Panc1 (cell line): ENCODE data around the gene DYNLT1. TPM values are rescaled to one million over a fixed set of nuclear protein-coding genes. Genes with fewer than 3 reads are reported as not detected.

Experiments
- ATAC-seq: fragments of 200-7000 bp; cut with Tn5 transposase; 2 replicates; pipeline ENCODE4 v1.9.1; 2020; ENCODE audit warnings: mild to moderate bottlenecking, moderate library complexity
- BruUV-seq: library from RNA; stranded (reverse); fragments of 400-500 nt; replicated peaks from 2 replicates; lab custom pipeline; 2021; lab: Mats Ljungman, UMichigan
- CTCF ChIA-PET: fragments of 300-600 bp; sonication (Branson Sonifier 250); formaldehyde crosslinking; loops from one replicate; lab custom pipeline; 2022; ENCODE audit warnings: antibody characterized with exemption; lab: Charles Lee
- POLR2A ChIA-PET: fragments of 300-600 bp; sonication (Branson Sonifier 250); formaldehyde crosslinking; loops from one replicate; lab custom pipeline; 2022; ENCODE audit warnings: antibody characterized with exemption; lab: Charles Lee
- DNase-seq: peaks from one replicate; pipeline ENCODE4 v3.0.0-alpha.2; 2010; ENCODE audit warnings: low read depth, low spot score
- H3K27ac ChIP-seq: 2 replicates; pipeline ENCODE4 v1.5.1; 2011; ENCODE audit warnings: mild to moderate bottlenecking, low read length, inconsistent platforms
- H3K27me3 ChIP-seq: fragments of 200-500 bp; sonication (Bioruptor generic); 2 replicates; pipeline ENCODE4 v1.6.0; 2014; ENCODE audit warnings: low read length, inconsistent platforms; ENCODE audit not compliant: control insufficient read depth, insufficient read depth
- H3K36me3 ChIP-seq: fragments of 200-500 bp; sonication (Bioruptor generic); 2 replicates; pipeline ENCODE4 v1.5.1; 2014; ENCODE audit warnings: inconsistent platforms, mild to moderate bottlenecking, low read length, moderate library complexity; ENCODE audit not compliant: control insufficient read depth, insufficient read depth
- H3K4me1 ChIP-seq: 2 replicates; pipeline ENCODE4 v1.5.1; 2011; ENCODE audit warnings: inconsistent platforms, mild to moderate bottlenecking, low read length, moderate library complexity; ENCODE audit not compliant: control insufficient read depth, insufficient read depth
- H3K4me3 ChIP-seq, 2 experiments: 2 replicates each; pipeline ENCODE4 v1.5.1; 2011 to 2012; ENCODE audit warnings: low read depth in 2 of 2, low read length in 2 of 2, mild to moderate bottlenecking in 2 of 2, inconsistent platforms in 1 of 2, moderate library complexity in 1 of 2
- H3K9me3 ChIP-seq: fragments of 200-500 bp; sonication (Bioruptor generic); 2 replicates; pipeline ENCODE4 v1.5.1; 2014; ENCODE audit warnings: low read depth, mild to moderate bottlenecking, inconsistent platforms, low read length, moderate library complexity; ENCODE audit not compliant: control insufficient read depth, insufficient read depth
- CTCF ChIP-seq: fragments of 450-650 bp; IDR thresholded peaks from 2 replicates; pipeline ENCODE4 v1.5.1; 2017; ENCODE audit warnings: mild to moderate bottlenecking
- POLR2AphosphoS5 ChIP-seq: IDR thresholded peaks from 2 replicates; pipeline ENCODE4 v1.6.1; 2012; ENCODE audit warnings: mild to moderate bottlenecking, low read depth, low read length, moderate library complexity
- REST ChIP-seq, 2 experiments: IDR thresholded peaks; 2 replicates each; pipeline ENCODE4 v1.6.1; 2011 to 2012; ENCODE audit warnings: low read depth in 2 of 2, control low read depth in 1 of 2, low read length in 1 of 2, mild to moderate bottlenecking in 1 of 2, moderate library complexity in 1 of 2; ENCODE audit not compliant: insufficient read depth in 1 of 2
- SIN3A ChIP-seq: IDR thresholded peaks from 2 replicates; pipeline ENCODE4 v1.6.1; 2012; ENCODE audit warnings: low read depth, mild to moderate bottlenecking, low read length, moderate library complexity, borderline replicate concordance; ENCODE audit not compliant: insufficient read depth
- TCF7L2 ChIP-seq: IDR thresholded peaks from 2 replicates; pipeline ENCODE4 v1.6.1; 2011; ENCODE audit warnings: mild to moderate bottlenecking, low read depth, low read length, inconsistent platforms
- in situ Hi-C: cut with HindIII; loops from 2 replicates; pipeline ENCODE4 v1.10.0; 2016; ENCODE audit warnings: low sequenced_read_pairs, low pct_unique_long_range_greater_than_20kb
- intact Hi-C: fragments of 100-400 bp; cut with micrococcal nuclease; formaldehyde crosslinking; loops from one replicate; pipeline ENCODE4 v1.10.0; 2022; ENCODE audit not compliant: unreplicated experiment
- total RNA-seq: library from RNA; stranded (reverse); gene quantifications from one replicate; pipeline ENCODE4 v1.2.1, GENCODE V29; 2021; ENCODE audit not compliant: unreplicated experiment

DYNLT1 gene
- total RNA-seq, 1 experiment from 2014 or later, result 137 TPM

GRCh38 chr6:158628542-158628941, 16.0 kb downstream of the DYNLT1 start:
- peaks cover 10% of the 10 kb centered on the region for H3K36me3 ChIP-seq
- H3K27ac ChIP-seq, result no peak overlapping the region
- TF ChIP-seq REST (IDR thresholded peaks at IDR 0.05; ENCODE audit: insufficient read depth in 1 of 2, low read depth in 2 of 2, low read length in 1 of 2) (no peak), SIN3A (no peak), CTCF (no peak), TCF7L2 (no peak), POLR2AphosphoS5 (no peak)
- no peak for ATAC-seq
- no peaks in the 10 kb centered on the region for H3K9me3 ChIP-seq
- ChIA-PET CTCF (no interaction called here), POLR2A (no interaction called here)
- in situ Hi-C loops, result no loop called here
- DNase-seq, result no peak
- no peak overlapping the region for H3K4me3 ChIP-seq
- intact Hi-C loops, result no loop called here
- BruUV-seq, result no TSS peak
- no peaks in the 10 kb centered on the region for H3K27me3 ChIP-seq
- no peaks in the 10 kb centered on the region for H3K4me1 ChIP-seq

- no peak overlapping the region for H3K4me3 ChIP-seq
- peaks cover 8% of the 10 kb centered on the region for H3K36me3 ChIP-seq
- intact Hi-C loops (no loop called here), in situ Hi-C loops (no loop called here)
- ATAC-seq, result no peak
- H3K9me3 ChIP-seq, result no peaks in the 10 kb centered on the region
- no TSS peak for BruUV-seq
- H3K27me3 ChIP-seq, result no peaks in the 10 kb centered on the region
- no peak for DNase-seq
- ChIA-PET POLR2A (no interaction called here), CTCF (no interaction called here)
- no peak overlapping the region for H3K27ac ChIP-seq
- no peaks in the 10 kb centered on the region for H3K4me1 ChIP-seq
- TF ChIP-seq REST (IDR thresholded peaks at IDR 0.05; ENCODE audit: insufficient read depth in 1 of 2, low read depth in 2 of 2, low read length in 1 of 2) (no peak), CTCF (no peak), POLR2AphosphoS5 (no peak), TCF7L2 (no peak), SIN3A (no peak)
These were observed 16.7 kb downstream of the DYNLT1 start for GRCh38 chr6:158627940-158628211.
